ENCODE results near the gene LUC7L2. TPM values are rescaled to one million over a fixed set of nuclear protein-coding genes. Genes with fewer than 3 reads are reported as not detected.

Gene LUC7L2
- total and polyA plus RNA-seq, 4 donors, result 16.2 to 38.9 (median 22.9) TPM

GRCh38 chr7:139334399-139335150 lies 25.1 kb upstream of the LUC7L2 start:
- 93% methylated on average over 4 of the region's 4 CpGs for WGBS
- DNase-seq (ENCODE audit: low spot score), result no peak

GRCh38 chr7:139339025-139339424 lies 20.7 kb upstream of the LUC7L2 start:
- no peak overlapping the region for H3K27ac ChIP-seq (ENCODE audit: low read depth in 1 of 2, low read length in 2 of 2)
- H3K9me3 ChIP-seq (ENCODE audit: control insufficient read depth in 4 of 4, low read length in 3 of 4), result no peaks in the 10 kb centered on the region
- H3K27me3 ChIP-seq (ENCODE audit: control insufficient read depth in 4 of 4, insufficient read depth in 4 of 4, low read length in 3 of 4), result no peaks in the 10 kb centered on the region
- TF ChIP-seq FOXA1 (IDR thresholded peaks at IDR 0.05), result no peak
- TF ChIP-seq FOXA2 (IDR thresholded peaks at IDR 0.05), result no peak
- no peak for TF ChIP-seq ATF3 (IDR thresholded peaks at IDR 0.05)
- no peak for TF ChIP-seq SP1 (IDR thresholded peaks at IDR 0.05)
- no peak for TF ChIP-seq EGR1 (IDR thresholded peaks at IDR 0.05; ENCODE audit: low read depth in 2 of 2)
- TF ChIP-seq MAX (IDR thresholded peaks at IDR 0.05), result no peak
- TF ChIP-seq TAF1 (conservative IDR thresholded peaks at IDR 0.05), result no peak
- TF ChIP-seq RXRA (IDR thresholded peaks at IDR 0.05), result no peak
- TF ChIP-seq HNF4A (conservative IDR thresholded peaks at IDR 0.05), result no peak
- no peak for TF ChIP-seq REST (IDR thresholded peaks at IDR 0.05)
- TF ChIP-seq CTCF (IDR thresholded peaks at IDR 0.05; ENCODE audit: low read depth, low read length, missing input control), result no peak
- no peak for TF ChIP-seq JUND (IDR thresholded peaks at IDR 0.05)
- TF ChIP-seq NR2F2 (IDR thresholded peaks at IDR 0.05), result no peak
- TF ChIP-seq YY1 (IDR thresholded peaks at IDR 0.05), result no peak
- TF ChIP-seq RAD21 (IDR thresholded peaks at IDR 0.05), result no peak
- no peak overlapping the region for H3K4me3 ChIP-seq (ENCODE audit: low read depth in 1 of 3, low read length in 3 of 3)
- H3K4me1 ChIP-seq (ENCODE audit: control insufficient read depth in 4 of 4, insufficient read depth in 4 of 4, low read length in 3 of 4), result peaks cover 0 to 12% (median 6%) of the 10 kb centered on the region in 4 donors
- peaks cover 0 to 2% (median 0%) of the 10 kb centered on the region in 4 donors for H3K36me3 ChIP-seq (ENCODE audit: control insufficient read depth in 4 of 4, insufficient read depth in 3 of 4, low read depth in 1 of 4, low read length in 3 of 4)
- no peak for DNase-seq (ENCODE audit: low spot score)
- 95% methylated on average over 2 of the region's 2 CpGs for WGBS
- no peak overlapping the region for H3K9ac ChIP-seq (ENCODE audit: low read depth in 1 of 2, low read length in 2 of 2)

More at GRCh38 chr7:139334399-139335150, 25.1 kb upstream of the LUC7L2 start:
- no peak overlapping the region for H3K27ac ChIP-seq (ENCODE audit: low read depth in 1 of 2, low read length in 2 of 2)
- no peak overlapping the region for H3K9ac ChIP-seq (ENCODE audit: low read depth in 1 of 2, low read length in 2 of 2)
- H3K4me3 ChIP-seq (ENCODE audit: low read depth in 1 of 3, low read length in 3 of 3), result no peak overlapping the region
- H3K4me1 ChIP-seq (ENCODE audit: control insufficient read depth in 4 of 4, insufficient read depth in 4 of 4, low read length in 3 of 4), result no peaks in the 10 kb centered on the region
- no peaks in the 10 kb centered on the region for H3K9me3 ChIP-seq (ENCODE audit: control insufficient read depth in 4 of 4, low read length in 3 of 4)
- H3K36me3 ChIP-seq (ENCODE audit: control insufficient read depth in 4 of 4, insufficient read depth in 3 of 4, low read depth in 1 of 4, low read length in 3 of 4), result no peaks in the 10 kb centered on the region
- no peaks in the 10 kb centered on the region for H3K27me3 ChIP-seq (ENCODE audit: control insufficient read depth in 4 of 4, insufficient read depth in 4 of 4, low read length in 3 of 4)
- TF ChIP-seq RAD21 (IDR thresholded peaks at IDR 0.05), result no peak
- no peak for TF ChIP-seq SP1 (IDR thresholded peaks at IDR 0.05)
- TF ChIP-seq EGR1 (IDR thresholded peaks at IDR 0.05; ENCODE audit: low read depth in 2 of 2), result no peak
- no peak for TF ChIP-seq YY1 (IDR thresholded peaks at IDR 0.05)

Measured in liver (tissue), 9 donors.